ENCODE measurements around the gene CRCP. TPM values are rescaled to one million over a fixed set of nuclear protein-coding genes. Genes with fewer than 3 reads are reported as not detected.

Gene CRCP
- total and polyA plus RNA-seq, 2 of the 13 experiments (the other 11 are each of a cell fraction or from before 2014, with no cell fraction given), result 22.7 to 31.0 TPM

DNA sequence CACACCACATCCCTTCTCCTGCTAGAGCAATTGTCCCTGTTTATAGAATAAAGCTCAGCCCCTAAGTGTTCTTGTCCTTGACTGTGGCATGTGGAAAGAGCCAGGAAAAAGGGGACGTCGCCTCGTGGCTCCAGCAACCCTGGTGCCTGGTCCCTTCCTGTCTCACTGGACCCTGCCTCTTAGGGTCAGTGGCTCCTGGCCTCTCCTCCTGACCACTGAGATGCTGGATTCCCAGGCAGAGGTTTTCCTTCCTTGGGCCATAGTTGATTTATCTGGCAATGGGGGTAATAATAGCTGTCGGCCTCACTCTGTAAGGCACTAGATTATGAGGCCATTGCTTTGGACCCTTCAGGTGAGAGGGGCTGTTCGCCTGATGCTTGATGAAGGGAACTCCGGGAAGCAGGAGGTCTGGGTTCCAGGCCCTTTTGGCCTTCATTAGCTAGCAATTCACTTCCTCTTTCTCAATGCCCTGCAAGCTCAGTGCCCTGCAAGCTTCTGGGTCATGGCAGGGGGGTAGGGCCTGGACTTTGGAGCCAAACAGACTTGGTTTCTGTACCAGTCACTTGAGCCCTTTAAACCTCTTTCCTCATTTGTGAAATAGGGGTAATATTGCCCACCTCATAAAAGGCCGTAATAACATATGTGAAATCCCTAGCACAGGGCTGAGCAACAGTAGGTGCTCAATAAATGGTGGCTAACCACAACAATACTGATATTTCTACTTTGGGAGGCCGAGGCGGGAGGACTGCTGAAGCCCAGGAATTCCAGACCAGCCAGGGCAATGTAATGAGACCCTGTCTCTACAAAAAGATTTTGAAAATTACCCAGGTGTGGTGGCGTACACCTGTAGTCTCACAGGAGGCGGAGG is 38.0 kb upstream of the CRCP start (continued):
- TF ChIP-seq TGIF2 (CRISPR knock-in tag; IDR thresholded peaks at IDR 0.05) (peak; percentile 86; the same call in 1 of the 2 replicates), ZNF407 (CRISPR knock-in tag; IDR thresholded peaks at IDR 0.05; ENCODE audit: not compliant biosample characterization) (no peak), ZNF329 (CRISPR knock-in tag; IDR thresholded peaks at IDR 0.05; ENCODE audit: low read depth) (no peak), RBM22 (optimal IDR thresholded peaks at IDR 0.05; ENCODE audit: low read length) (no peak), ZNF644 (CRISPR knock-in tag; IDR thresholded peaks at IDR 0.05; ENCODE audit: low read depth) (peak; percentile 54; the same call in 1 of the 2 replicates), MXI1 (IDR thresholded peaks at IDR 0.05; ENCODE audit: borderline replicate concordance, low read depth, low read length) (no peak), ZNF816 (CRISPR knock-in tag; IDR thresholded peaks at IDR 0.05; ENCODE audit: borderline replicate concordance) (no peak), SNAI1 (CRISPR knock-in tag; IDR thresholded peaks at IDR 0.05; ENCODE audit: borderline replicate concordance) (no peak), RFXAP (CRISPR knock-in tag; IDR thresholded peaks at IDR 0.05; ENCODE audit: borderline replicate concordance) (no peak), SRF (IDR thresholded peaks at IDR 0.05; ENCODE audit: low read depth, low read length) (no peak), RFXANK (CRISPR knock-in tag; IDR thresholded peaks at IDR 0.05) (no peak), ZNF337 (CRISPR knock-in tag; IDR thresholded peaks at IDR 0.05; ENCODE audit: borderline replicate concordance, low read depth) (no peak), SP140L (CRISPR knock-in tag; IDR thresholded peaks at IDR 0.05; ENCODE audit: borderline replicate concordance) (no peak)
- TF ChIP-seq, protein P1, sequence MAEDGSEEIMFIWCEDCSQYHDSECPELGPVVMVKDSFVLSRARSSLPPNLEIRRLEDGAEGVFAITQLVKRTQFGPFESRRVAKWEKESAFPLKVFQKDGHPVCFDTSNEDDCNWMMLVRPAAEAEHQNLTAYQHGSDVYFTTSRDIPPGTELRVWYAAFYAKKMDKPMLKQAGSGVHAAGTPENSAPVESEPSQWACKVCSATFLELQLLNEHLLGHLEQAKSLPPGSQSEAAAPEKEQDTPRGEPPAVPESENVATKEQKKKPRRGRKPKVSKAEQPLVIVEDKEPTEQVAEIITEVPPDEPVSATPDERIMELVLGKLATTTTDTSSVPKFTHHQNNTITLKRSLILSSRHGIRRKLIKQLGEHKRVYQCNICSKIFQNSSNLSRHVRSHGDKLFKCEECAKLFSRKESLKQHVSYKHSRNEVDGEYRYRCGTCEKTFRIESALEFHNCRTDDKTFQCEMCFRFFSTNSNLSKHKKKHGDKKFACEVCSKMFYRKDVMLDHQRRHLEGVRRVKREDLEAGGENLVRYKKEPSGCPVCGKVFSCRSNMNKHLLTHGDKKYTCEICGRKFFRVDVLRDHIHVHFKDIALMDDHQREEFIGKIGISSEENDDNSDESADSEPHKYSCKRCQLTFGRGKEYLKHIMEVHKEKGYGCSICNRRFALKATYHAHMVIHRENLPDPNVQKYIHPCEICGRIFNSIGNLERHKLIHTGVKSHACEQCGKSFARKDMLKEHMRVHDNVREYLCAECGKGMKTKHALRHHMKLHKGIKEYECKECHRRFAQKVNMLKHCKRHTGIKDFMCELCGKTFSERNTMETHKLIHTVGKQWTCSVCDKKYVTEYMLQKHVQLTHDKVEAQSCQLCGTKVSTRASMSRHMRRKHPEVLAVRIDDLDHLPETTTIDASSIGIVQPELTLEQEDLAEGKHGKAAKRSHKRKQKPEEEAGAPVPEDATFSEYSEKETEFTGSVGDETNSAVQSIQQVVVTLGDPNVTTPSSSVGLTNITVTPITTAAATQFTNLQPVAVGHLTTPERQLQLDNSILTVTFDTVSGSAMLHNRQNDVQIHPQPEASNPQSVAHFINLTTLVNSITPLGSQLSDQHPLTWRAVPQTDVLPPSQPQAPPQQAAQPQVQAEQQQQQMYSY (CRISPR knock-in tag; IDR thresholded peaks at IDR 0.05), result no peak
- TF ChIP-seq, protein P2, sequence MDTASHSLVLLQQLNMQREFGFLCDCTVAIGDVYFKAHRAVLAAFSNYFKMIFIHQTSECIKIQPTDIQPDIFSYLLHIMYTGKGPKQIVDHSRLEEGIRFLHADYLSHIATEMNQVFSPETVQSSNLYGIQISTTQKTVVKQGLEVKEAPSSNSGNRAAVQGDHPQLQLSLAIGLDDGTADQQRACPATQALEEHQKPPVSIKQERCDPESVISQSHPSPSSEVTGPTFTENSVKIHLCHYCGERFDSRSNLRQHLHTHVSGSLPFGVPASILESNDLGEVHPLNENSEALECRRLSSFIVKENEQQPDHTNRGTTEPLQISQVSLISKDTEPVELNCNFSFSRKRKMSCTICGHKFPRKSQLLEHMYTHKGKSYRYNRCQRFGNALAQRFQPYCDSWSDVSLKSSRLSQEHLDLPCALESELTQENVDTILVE (CRISPR knock-in tag; IDR thresholded peaks at IDR 0.05), result no peak

Measured in HepG2 (cell line).